ENCODE measurements around the gene VN1R4.
"Not testable (repeated sequence)": the region's sequence is repeated elsewhere in the genome, so short reads cannot be mapped to it uniquely, and the experiment has no call there.

The VN1R4 gene, protein sequence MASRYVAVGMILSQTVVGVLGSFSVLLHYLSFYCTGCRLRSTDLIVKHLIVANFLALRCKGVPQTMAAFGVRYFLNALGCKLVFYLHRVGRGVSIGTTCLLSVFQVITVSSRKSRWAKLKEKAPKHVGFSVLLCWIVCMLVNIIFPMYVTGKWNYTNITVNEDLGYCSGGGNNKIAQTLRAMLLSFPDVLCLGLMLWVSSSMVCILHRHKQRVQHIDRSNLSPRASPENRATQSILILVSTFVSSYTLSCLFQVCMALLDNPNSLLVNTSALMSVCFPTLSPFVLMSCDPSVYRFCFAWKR

DNA sequence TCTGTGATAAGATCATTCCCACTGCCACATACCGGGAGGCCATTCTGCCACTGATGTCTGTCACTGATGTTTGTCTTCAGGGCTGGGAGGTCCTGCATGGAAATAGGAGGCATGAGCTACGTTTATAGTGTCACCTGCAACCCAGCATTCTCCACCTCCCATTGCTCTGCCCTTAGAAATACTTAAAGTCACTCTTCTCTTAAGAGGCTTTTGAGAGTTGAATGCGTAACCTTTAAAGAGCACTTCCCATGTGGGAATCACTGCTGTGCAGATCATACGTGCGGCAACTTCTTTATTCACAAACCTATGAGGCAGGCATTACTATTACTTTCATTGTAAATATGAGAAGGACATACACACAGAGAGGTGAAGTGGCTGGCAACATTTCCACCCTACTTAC, at the start of gene VN1R4:
VN1R4 (minus strand) TSS at position 101 of the 400 bp plus-strand sequence; CDS start at position 43, 58 bp downstream.
- H3K27ac ChIP-seq, result not testable (repeated sequence)

DNA sequence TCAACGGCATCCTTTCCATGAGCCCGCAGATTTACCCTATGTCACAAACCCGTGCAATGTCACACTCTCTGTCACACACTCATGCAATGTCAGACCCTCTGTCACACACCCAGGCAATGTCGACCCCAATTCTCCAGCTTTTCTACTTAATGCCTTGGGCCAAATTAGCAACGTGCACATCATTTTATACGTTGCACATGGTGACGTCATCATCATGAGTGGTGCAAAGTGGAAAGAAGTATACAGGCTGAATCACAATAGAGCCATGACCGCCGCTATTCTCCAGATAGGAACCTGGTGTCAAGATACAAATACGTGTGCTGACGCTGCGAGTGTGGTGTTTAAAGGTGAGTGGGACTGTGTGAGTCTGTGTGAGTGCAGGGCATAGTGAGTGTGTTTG, 44.4 kb upstream of the VN1R4 start:
- H3K27ac ChIP-seq, result no peak overlapping the region
- TF ChIP-seq ZFX (IDR thresholded peaks at IDR 0.05; ENCODE audit: borderline replicate concordance), result no peak
- TF ChIP-seq, protein P1, sequence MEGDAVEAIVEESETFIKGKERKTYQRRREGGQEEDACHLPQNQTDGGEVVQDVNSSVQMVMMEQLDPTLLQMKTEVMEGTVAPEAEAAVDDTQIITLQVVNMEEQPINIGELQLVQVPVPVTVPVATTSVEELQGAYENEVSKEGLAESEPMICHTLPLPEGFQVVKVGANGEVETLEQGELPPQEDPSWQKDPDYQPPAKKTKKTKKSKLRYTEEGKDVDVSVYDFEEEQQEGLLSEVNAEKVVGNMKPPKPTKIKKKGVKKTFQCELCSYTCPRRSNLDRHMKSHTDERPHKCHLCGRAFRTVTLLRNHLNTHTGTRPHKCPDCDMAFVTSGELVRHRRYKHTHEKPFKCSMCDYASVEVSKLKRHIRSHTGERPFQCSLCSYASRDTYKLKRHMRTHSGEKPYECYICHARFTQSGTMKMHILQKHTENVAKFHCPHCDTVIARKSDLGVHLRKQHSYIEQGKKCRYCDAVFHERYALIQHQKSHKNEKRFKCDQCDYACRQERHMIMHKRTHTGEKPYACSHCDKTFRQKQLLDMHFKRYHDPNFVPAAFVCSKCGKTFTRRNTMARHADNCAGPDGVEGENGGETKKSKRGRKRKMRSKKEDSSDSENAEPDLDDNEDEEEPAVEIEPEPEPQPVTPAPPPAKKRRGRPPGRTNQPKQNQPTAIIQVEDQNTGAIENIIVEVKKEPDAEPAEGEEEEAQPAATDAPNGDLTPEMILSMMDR (IDR thresholded peaks at IDR 0.05), result no peak

DNA sequence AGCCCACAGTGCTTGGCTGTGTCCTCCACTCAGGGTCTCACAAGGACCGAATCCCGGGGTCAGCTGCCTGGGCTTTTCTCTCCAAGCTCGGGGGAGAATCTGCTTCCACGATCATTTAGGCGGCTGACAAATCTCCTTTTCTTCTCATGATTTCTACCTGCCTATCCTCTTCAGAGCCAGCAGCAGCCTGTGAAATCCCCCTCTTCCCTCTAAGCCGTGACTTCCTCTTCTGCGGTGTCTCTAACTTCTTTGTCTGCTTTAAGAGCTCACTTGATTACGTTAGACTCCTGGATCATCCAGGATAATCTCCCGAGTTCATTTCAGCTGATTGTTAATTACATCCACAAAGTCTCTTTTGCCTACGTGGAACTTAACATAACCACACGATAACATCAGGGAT, 43.5 kb upstream of the VN1R4 start:
- TF ChIP-seq, protein P1 (IDR thresholded peaks at IDR 0.05), result no peak
- TF ChIP-seq ZFX (IDR thresholded peaks at IDR 0.05; ENCODE audit: borderline replicate concordance), result no peak
- H3K27ac ChIP-seq, result no peak overlapping the region

DNA sequence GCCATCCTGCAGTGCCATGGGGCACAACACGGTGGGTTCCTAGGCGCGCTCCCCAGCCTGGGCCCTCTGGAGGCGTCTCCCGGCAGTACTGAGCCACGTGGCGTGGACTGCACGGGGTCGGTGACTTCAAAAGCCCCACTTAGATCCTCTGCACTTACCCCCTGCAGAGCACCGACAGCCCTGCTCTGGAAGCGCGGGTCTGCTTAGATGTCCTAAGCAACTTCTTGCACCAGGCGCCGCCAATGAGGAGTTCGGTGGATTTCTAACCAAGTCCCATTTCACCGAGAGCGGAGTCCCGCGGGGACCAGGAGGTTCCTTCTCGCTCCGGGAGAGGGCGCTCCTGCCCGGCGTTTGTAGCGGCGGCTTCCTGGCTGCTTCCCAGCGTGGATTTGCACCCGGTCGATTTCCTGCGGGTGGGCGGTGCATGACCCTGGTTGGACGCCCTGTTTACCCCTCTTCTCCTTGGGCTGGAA, 40.9 kb upstream of the VN1R4 start:
- TF ChIP-seq, protein P1 (IDR thresholded peaks at IDR 0.05), result peak; percentile 72
- no peak for TF ChIP-seq ZFX (IDR thresholded peaks at IDR 0.05; ENCODE audit: borderline replicate concordance)
- H3K27ac ChIP-seq, result no peak overlapping the region

DNA sequence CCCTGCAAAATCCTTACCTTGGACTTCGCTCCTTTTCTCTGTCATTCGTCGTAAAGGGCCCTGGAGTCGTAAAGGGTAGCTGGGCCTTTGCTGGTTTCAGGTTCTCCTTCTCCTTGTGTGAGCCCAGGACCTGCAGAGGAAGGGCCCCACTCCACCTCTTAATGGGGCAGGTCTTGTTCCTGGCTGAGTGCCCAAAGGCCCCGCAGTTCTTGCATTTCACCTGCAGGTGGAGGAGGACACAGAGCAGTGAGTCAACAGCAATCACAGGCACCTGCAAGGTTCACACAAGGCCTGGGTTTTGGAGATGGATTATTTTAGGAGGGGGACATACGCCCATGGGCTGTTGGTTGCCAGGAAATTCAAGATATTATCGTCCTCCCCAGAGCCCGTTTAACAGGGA, 33.8 kb upstream of the VN1R4 start:
- not testable (repeated sequence) for H3K27ac ChIP-seq

DNA sequence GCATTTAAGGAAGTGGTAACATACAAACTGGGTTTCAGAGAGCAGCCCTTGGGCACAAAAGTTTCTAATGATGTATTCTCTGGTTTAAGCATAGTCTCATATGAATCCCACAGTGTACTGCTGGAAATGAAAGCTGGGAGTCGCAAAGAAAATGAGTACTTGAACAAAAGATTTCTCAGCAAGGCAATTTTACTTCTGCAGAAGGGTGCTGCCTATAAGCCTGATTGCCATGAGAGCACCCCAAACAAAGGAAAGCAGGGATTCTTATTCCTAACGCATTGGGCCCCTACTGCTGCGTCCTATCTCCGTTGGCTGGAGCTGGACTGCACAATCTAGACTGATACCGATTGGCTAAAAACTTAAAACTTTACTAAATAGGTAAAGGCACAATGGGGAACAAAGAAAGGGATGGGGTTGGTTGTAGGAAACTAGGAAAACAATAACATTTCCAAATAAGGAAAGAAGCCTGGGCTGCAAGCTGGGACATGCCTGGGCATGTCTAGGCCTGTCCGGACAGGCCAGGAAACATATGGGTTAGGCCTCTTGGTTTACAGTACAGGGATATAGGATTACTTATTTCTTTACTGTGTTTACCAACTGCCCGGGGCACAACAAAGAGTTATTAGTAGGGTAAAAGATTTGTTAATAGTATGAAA, 27.4 kb upstream of the VN1R4 start:
- no peak for TF ChIP-seq ZFX (IDR thresholded peaks at IDR 0.05; ENCODE audit: borderline replicate concordance)
- TF ChIP-seq, protein P1 (IDR thresholded peaks at IDR 0.05), result no peak
- H3K27ac ChIP-seq, result no peak overlapping the region

DNA sequence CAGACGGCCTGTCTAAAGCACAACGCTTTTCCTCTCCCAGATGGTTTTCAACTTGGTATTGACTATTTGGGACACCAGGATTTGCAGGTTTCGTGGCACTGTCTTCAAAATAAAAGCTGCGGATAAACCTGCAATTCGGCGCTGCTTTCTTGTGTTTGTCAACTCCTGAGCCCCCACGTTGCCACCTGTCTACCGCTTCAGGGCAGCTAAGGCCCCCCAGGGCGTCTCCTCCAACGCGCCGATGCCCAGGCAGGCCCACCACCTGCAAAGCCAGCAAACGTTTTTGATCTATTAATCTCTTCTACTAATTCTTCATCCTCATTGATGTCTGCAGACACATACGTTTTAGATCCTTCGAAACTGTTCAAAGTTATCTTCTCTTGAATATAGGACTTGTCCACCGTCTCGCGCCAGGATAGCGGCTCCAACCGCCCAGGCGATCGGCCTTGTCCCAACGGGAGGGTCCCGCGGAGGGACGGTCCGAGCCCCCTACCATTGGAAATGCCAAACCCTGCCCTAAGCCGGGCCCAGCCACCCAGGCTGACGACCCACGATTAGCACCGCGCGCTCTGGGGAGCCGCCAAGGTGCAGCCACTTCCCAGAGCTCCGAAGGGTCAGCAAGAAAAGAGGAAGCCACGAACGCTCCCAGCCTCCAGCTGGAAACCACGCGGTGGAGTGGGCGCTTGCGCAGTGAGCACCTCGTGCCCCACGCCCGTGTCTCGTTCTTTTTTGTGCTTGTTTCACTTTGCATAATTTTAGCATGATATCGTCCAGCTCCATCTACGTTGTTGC, 23.4 kb upstream of the VN1R4 start:
- H3K27ac ChIP-seq, result no peak overlapping the region

More for the DNA sequence above, 23.4 kb upstream of the VN1R4 start:
- TF ChIP-seq, protein P1 (IDR thresholded peaks at IDR 0.05), result no peak
- no peak for TF ChIP-seq ZFX (IDR thresholded peaks at IDR 0.05; ENCODE audit: borderline replicate concordance)
